DMS 273 (cell line): Measurements from ENCODE around the gene EOGT.
A peak's percentile ranks its signal among the peaks of the same experiment; 100 is the strongest.

Experiments
- DNase-seq: peaks from one replicate; lab custom pipeline; 2025; ENCODE audit not compliant: unreplicated experiment; lab: John Stamatoyannopoulos, UW

The EOGT gene

DNA sequence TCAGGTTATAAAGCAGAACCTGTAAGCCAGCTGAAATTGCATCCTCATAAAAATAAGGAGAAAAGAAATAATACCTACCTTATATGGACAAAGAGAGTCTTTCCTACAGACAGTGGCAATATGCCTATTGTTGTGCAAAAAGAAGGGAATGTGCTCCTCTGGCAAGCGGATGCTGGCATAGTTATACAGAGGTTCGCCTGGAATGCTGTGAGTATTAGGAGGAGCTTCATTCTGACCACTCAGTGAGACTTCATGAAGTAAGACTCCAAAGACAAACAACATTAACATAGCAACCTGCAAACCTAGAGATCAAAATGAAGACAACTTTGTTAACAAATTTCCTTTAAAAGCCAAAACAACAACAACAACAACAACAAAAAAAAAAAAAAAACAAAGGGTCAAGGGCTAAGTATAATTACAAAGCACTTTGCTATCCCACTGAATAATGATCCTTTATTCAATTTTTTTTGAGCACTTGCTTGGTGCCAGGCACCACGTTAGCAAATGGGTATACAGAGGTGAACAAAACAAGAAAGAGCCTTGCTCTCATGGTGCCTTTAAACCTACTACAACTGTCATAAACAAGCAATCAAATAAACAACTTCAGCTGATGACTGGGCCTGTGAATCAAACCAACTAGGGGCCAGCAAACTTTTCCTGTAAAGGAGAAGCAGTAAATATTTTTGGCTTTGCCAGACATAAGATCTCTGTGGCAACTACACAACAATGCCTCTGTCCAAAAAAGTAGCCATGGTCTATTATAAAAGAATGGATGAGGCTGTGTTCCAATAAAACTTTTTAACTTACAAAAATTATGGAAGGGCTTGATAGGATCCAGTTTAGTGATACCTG, 3.7 kb downstream of the EOGT start:
- DNase-seq = no peak

GRCh38 chr3:69008980-69009379, 4.5 kb downstream of the EOGT start:
- no peak for DNase-seq

- DNase-seq = no peak
Measured at GRCh38 chr3:69005791-69006482, 7.5 kb downstream of the EOGT start.

DNA sequence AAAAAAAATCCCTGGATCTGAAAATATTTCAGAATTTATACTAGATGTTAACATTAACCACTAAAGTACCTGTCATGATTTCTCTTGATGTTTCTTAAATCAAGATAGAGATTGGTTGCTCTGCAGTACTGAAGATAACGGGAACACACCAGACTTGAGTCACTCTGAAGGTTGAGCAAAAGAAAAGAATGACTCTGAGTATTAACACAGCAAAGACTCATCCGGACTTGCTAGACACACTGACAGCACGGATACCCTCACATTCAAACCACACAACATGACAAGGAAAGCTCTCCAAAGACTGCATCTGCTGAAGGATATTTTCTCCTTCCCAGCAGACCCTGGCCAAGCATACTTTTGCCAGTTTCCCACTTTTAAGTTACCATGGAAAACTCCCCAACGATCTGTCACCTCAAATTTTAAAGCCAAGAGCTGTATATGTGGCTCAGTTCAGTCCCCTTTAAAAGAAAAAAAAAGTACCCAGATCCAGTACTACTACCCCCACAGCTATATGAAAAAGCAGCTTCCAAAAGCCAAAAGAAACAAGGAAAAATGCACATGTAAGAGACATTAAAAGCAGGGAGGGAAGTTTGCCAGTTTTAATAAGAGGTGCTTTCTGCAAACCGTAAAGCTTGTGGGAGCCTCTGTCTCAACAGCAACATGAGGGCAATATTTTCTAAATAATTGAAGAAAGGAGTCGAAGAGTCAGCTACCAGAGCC, 8.3 kb downstream of the EOGT start:
- DNase-seq = no peak

DNA sequence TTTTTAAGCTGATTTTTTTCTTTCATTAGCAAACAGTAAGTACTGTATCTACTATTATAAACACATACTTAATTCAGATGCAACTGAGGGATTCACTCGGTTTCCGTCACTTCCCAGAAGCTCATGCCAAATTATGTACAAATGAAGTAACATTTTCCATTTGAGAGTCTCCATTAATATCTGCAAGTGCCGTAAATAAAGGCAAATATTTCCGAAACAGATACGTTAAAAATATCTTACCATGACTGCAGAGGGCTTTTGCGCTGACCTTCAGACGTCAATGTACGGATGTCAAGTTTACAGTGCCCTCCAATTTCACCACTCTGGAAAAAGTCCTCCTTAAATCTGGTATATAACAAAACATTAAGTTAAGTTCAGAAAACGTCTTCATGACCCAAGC, 9.3 kb downstream of the EOGT start:
- DNase-seq = no peak

GRCh38 chr3:68999605-69000004, 13.9 kb downstream of the EOGT start:
- DNase-seq = no peak

DNA sequence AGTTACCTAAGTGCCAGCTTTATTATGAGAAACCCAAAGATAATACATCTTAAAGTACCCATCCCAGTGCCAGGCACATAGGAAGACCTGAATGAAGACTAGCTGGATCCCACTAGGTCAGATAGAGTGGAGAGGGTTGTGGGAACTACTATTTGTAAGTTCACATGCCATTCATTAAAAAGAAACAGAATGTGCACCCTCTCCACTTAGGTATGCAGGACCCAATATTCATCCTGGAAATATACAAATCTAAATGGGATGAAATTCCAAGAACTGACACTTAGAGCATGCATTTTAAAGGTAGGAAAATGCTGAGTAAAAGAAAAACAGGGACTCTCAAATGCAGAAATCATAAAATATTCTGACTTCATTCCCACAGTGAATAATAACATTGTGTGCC, 14.3 kb downstream of the EOGT start:
- DNase-seq = no peak

DNA sequence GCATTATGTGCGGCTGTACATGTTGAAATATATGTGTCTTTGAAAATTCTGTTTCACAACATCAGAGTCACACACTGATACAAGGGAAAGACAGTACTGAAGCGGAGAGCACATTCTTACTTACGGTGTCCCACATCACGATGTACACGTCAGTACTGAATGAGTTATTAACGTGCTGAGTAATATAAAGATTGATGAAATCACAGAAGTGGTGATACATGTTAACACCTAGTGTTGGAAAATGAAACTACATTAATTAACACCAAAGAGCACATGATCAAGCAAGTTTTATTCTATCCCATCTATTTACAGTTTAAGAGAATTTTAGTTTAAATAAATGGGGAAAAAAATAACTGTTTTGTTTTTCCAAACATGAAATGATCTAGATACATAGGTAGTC, 15.6 kb downstream of the EOGT start:
- no peak for DNase-seq

DNA sequence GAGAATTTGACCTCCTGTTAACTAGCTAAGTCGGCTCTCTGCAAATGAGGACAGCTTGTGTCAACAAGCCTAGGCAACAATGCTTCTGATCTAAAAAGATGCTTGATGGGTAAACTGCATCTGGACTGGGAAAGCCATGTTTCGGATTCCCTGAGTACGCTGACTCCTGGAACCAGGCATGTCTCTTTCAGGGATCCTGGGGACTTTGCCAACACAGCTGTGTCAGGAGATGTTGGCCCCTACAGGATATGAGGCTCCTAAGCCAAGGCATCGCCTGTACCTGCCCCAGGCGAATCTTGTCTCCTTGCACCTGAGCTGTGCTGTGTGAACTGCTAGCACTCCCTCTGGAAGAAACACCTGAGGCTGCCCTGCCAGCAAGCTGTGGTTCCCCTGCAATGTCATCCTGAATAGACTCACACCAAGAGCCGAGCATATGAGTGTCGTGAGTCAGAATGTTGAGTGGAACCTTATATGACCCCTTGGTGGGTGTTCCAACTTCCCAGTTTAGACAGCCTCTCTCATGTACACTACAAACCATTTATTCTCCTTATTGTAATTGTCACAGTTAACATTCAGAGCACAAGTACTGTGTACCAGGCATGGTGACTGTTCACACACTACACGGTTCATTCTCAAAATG, 17.0 kb downstream of the EOGT start:
- peak; percentile 11 for DNase-seq

- DNase-seq = no peak
Measured at GRCh38 chr3:68988740-68989139, 24.7 kb downstream of the EOGT start.

GRCh38 chr3:68987322-68987721, 26.2 kb downstream of the EOGT start:
- no peak for DNase-seq

GRCh38 chr3:68986496-68987208, 26.8 kb downstream of the EOGT start:
- DNase-seq = no peak

DNA sequence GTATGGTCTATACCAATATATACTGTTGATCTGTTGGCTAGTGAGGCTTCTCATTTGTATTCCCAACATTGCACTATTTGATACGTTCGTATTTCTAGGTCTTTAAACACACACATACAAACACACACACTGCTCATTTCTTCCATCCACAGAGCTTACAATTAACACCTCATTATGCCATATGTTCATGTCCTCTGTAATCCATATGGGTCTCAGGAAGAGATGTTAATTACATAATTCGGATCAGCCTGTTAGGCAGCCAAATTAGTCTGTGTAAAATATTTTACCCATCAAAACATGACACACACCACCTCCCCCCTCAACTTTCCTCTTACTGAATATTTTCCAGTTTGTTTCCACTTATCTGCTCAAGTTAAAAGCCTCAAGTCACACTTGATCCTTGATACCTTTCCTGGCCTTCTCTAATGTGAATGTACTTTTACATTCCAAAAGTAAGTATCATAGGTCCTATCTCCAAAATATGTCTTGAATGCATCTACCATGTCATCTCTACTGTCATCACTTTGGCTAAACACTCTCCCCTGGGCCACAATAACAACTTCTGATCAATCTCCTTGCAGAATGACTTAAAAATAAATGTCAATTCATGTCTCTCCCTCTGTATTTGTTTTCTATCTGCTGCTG, 28.2 kb downstream of the EOGT start:
- DNase-seq = no peak

- no peak for DNase-seq
Measured at GRCh38 chr3:68984011-68984530, 29.4 kb downstream of the EOGT start.

GRCh38 chr3:68977486-68978167, 35.9 kb downstream of the EOGT start:
- no peak for DNase-seq

DNA sequence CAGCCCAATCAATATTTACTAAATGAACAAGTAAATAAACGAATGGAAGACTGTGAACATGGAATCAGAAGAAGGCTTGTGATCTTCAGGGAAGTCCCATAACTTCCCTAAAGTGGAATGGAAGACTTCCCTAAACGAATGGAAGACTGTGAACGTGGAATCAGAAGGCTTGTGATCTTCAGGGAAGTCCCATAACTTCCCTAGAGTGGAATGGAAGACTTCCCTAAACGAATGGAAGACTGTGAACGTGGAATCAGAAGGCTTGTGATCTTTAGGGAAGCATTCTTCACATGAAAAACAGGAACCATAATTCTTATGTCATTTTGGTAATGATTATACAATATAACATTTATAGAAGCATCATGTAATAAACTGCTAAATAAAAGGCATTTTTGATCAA, 38.8 kb downstream of the EOGT start:
- no peak for DNase-seq

GRCh38 chr3:68973639-68974038, 39.8 kb downstream of the EOGT start:
- DNase-seq = no peak

DNA sequence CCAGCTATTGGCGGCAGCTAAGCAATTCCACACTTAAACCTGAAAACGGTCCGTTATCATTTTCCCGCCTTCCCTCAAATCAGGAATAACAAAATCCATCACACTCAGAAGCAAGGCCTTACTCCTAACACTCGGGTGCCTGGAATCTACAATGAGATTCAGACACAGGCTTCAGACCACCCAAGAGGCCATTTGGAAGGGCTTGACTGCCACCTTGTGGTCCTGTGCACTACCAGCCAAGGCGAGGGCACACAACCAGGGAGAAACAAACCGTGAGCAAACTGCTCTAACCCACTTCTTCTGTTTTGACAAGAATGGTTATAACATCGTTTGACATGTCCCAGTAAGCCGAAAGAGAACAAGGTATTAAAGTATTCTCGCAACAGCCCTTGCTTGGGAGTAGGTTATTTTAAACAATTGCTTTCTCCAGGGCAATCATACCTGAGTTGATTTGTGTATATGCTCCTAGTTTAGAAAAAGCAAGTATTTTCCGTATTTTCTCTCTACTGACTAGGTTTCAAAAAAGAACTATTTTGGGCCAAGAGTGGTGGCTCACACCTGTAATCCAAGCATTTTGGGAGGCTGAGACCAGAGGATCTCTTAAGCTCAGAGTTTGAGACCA, 41.0 kb downstream of the EOGT start:
- peak; percentile 85 for DNase-seq

GRCh38 chr3:68964694-68965093, 48.8 kb downstream of the EOGT start:
- no peak for DNase-seq
